ENCODE measurements around the gene CEP112.

The CEP112 gene

DNA sequence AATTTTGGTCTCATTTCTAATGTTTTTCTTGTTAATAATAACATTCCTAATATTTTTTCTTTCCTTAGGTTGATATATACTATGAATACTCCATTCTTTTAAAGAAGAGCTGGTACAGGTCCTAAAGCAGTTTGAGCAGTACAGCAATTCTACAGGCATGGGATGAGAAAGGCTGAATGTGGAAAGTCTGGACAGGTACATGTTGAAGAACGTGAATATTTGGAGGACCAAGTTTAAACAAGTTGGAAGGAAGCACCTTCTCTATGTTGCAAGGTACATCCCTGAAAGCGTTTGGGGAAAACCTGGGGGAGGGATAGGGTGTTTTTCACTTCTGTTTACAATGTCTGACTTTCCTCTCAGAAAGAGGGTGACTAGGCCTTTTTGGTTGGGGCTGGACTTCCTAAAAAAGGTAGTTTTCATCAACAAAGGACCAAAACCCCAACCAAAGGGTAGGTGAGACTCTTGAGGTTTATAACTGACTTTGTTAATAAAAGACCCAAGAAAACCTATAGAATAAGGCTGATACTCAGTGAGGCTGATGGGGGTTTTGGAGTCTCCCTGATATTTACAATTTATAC lies 534.6 kb downstream of the CEP112 start:
- H3K27me3 ChIP-seq (ENCODE audit: control insufficient read depth, insufficient read depth, low read length), result no peaks in the 10 kb centered on the region
- no peak overlapping the region for H3K27ac ChIP-seq (ENCODE audit: low read depth, low read length)
- 0 out of 2 replicates have a peak, but pooled peaks cover 4% of the 10 kb centered on the region for H3K4me1 ChIP-seq (ENCODE audit: control insufficient read depth, insufficient read depth, low read length)
- no peak overlapping the region for H3K9ac ChIP-seq (ENCODE audit: low read depth, low read length)
- H3K9me3 ChIP-seq (ENCODE audit: control insufficient read depth, insufficient read depth, low read length), result no peaks in the 10 kb centered on the region
- no peak overlapping the region for H3K4me3 ChIP-seq (ENCODE audit: low read depth, low read length)
- no peaks in the 10 kb centered on the region for H3K36me3 ChIP-seq (ENCODE audit: control insufficient read depth, insufficient read depth, low read length)

- Histone ChIP-seq H3K4me1 (ENCODE audit: control insufficient read depth, insufficient read depth, low read length) (0 out of 2 replicates have a peak, but pooled peaks cover 4% of the 10 kb centered on the region), H3K36me3 (ENCODE audit: control insufficient read depth, insufficient read depth, low read length) (no peaks in the 10 kb centered on the region), H3K4me3 (ENCODE audit: low read depth, low read length) (no peak overlapping the region), H3K9me3 (ENCODE audit: control insufficient read depth, insufficient read depth, low read length) (no peaks in the 10 kb centered on the region), H3K9ac (ENCODE audit: low read depth, low read length) (no peak overlapping the region), H3K27me3 (ENCODE audit: control insufficient read depth, insufficient read depth, low read length) (no peaks in the 10 kb centered on the region), H3K27ac (ENCODE audit: low read depth, low read length) (no peak overlapping the region)
These were observed 535.3 kb downstream of the CEP112 start for GRCh38 chr17:65656390-65657250.

- Histone ChIP-seq H3K9ac (ENCODE audit: low read depth, low read length) (no peak overlapping the region), H3K27ac (ENCODE audit: low read depth, low read length) (no peak overlapping the region), H3K4me1 (ENCODE audit: control insufficient read depth, insufficient read depth, low read length) (0 out of 2 replicates have a peak, but pooled peaks cover 4% of the 10 kb centered on the region), H3K27me3 (ENCODE audit: control insufficient read depth, insufficient read depth, low read length) (no peaks in the 10 kb centered on the region), H3K36me3 (ENCODE audit: control insufficient read depth, insufficient read depth, low read length) (no peaks in the 10 kb centered on the region), H3K4me3 (ENCODE audit: low read depth, low read length) (no peak overlapping the region), H3K9me3 (ENCODE audit: control insufficient read depth, insufficient read depth, low read length) (no peaks in the 10 kb centered on the region)
These were observed 536.2 kb downstream of the CEP112 start for GRCh38 chr17:65655706-65656105.

- Histone ChIP-seq H3K36me3 (ENCODE audit: control insufficient read depth, insufficient read depth, low read length) (no peaks in the 10 kb centered on the region), H3K4me3 (ENCODE audit: low read depth, low read length) (no peak overlapping the region), H3K27me3 (ENCODE audit: control insufficient read depth, insufficient read depth, low read length) (no peaks in the 10 kb centered on the region), H3K9me3 (ENCODE audit: control insufficient read depth, insufficient read depth, low read length) (0 out of 2 replicates have a peak, but pooled peaks cover 12% of the 10 kb centered on the region), H3K4me1 (ENCODE audit: control insufficient read depth, insufficient read depth, low read length) (no peaks in the 10 kb centered on the region), H3K27ac (ENCODE audit: low read depth, low read length) (no peak overlapping the region), H3K9ac (ENCODE audit: low read depth, low read length) (no peak overlapping the region)
These were observed 547.4 kb downstream of the CEP112 start for GRCh38 chr17:65644545-65644944.

DNA sequence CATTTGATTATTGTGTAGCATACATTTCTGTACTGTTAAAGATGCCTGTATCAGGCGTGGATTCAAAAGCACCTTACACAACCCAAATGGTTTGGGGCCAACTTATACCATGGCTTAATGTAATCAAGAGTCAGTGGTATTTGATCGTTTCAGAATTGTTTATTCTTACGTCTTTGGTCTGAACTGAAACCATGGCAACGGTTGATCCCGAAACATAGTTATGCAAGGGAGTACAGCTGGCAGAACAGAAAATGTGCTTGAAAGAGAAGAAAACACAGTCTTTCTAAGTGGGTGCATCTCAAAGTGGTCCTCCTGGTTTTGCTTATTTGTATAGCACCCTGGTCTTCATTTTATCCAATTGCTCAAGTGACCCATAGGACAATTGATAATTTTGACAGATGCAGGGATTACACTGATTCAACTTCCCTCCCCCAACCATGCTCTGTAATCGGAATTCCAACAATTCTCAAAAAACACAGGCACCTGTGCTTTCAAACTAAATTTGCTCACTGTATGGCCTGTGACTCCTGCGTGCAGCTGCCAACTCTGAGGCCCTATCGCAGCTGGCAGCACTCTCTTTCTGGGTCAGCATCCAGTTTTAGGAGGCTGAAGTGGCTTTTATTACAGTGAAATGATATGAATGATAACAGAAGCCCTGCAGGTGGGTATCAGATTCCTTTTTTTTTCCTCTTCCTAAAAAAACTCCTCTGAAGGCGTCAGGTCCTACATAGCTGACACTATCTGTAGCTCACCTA lies 553.5 kb downstream of the CEP112 start:
- no peak overlapping the region for H3K27ac ChIP-seq (ENCODE audit: low read depth, low read length)
- no peak overlapping the region for H3K4me3 ChIP-seq (ENCODE audit: low read depth, low read length)
- H3K9ac ChIP-seq (ENCODE audit: low read depth, low read length), result no peak overlapping the region
- H3K4me1 ChIP-seq (ENCODE audit: control insufficient read depth, insufficient read depth, low read length), result peaks cover 7% of the 10 kb centered on the region
- no peaks in the 10 kb centered on the region for H3K27me3 ChIP-seq (ENCODE audit: control insufficient read depth, insufficient read depth, low read length)
- H3K36me3 ChIP-seq (ENCODE audit: control insufficient read depth, insufficient read depth, low read length), result no peaks in the 10 kb centered on the region
- 0 out of 2 replicates have a peak, but pooled peaks cover 4% of the 10 kb centered on the region for H3K9me3 ChIP-seq (ENCODE audit: control insufficient read depth, insufficient read depth, low read length)

DNA sequence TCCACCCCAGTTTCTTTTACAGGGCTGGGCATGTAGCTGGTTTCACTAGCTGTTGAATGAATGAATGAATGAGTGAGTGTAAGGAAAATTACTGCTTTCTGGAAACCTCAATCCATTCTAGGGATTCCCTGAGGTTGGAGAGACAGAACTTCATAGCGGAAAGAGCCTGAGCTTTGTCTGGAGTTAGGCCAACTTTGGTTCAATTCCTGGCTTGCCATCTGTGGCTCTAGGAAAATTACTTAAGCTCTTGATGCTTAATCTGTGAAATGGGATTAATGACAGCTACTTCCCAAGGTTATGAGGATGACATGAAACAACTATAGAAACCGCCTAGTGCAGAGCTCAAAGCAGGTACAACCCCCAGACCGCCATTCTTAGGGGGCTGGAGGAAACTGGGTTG lies 554.1 kb downstream of the CEP112 start:
- 0 out of 2 replicates have a peak, but pooled peaks cover 4% of the 10 kb centered on the region for H3K9me3 ChIP-seq (ENCODE audit: control insufficient read depth, insufficient read depth, low read length)
- H3K4me3 ChIP-seq (ENCODE audit: low read depth, low read length), result no peak overlapping the region
- no peak overlapping the region for H3K9ac ChIP-seq (ENCODE audit: low read depth, low read length)
- H3K27me3 ChIP-seq (ENCODE audit: control insufficient read depth, insufficient read depth, low read length), result no peaks in the 10 kb centered on the region
- H3K4me1 ChIP-seq (ENCODE audit: control insufficient read depth, insufficient read depth, low read length), result peaks cover 7% of the 10 kb centered on the region
- H3K27ac ChIP-seq (ENCODE audit: low read depth, low read length), result no peak overlapping the region
- H3K36me3 ChIP-seq (ENCODE audit: control insufficient read depth, insufficient read depth, low read length), result no peaks in the 10 kb centered on the region

DNA sequence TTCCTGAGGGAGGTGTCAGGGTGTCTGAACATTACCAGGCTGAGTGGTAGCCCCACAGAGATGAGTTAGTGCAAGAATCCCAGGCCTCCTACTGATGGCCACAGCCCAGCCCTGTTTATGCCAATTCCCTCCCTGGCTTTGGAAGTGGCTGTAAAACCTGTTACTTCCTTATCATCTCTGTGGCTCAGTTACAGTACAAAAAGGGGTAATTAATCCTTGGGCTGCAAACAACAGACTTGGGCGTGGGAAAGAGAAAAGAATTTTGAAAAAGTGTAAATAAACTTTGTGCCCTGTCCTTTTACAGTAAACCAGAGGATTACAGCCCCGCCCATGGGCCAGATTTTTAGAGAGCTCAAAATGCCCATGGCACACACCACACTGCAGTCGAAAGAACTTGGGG lies 557.4 kb downstream of the CEP112 start:
- Histone ChIP-seq H3K4me3 (ENCODE audit: low read depth, low read length) (no peak overlapping the region), H3K27me3 (ENCODE audit: control insufficient read depth, insufficient read depth, low read length) (no peaks in the 10 kb centered on the region), H3K9me3 (ENCODE audit: control insufficient read depth, insufficient read depth, low read length) (no peaks in the 10 kb centered on the region), H3K27ac (ENCODE audit: low read depth, low read length) (no peak overlapping the region), H3K4me1 (ENCODE audit: control insufficient read depth, insufficient read depth, low read length) (peaks cover 7% of the 10 kb centered on the region), H3K9ac (ENCODE audit: low read depth, low read length) (no peak overlapping the region), H3K36me3 (ENCODE audit: control insufficient read depth, insufficient read depth, low read length) (no peaks in the 10 kb centered on the region)

- Histone ChIP-seq H3K9ac (ENCODE audit: low read depth, low read length) (no peak overlapping the region), H3K27ac (ENCODE audit: low read depth, low read length) (no peak overlapping the region)
These were observed 557.9 kb downstream of the CEP112 start for GRCh38 chr17:65633988-65634387.

GRCh38 chr17:65633146-65633881 lies 558.6 kb downstream of the CEP112 start:
- H3K9ac ChIP-seq (ENCODE audit: low read depth, low read length), result no peak overlapping the region
- H3K4me3 ChIP-seq (ENCODE audit: low read depth, low read length), result no peak overlapping the region
- no peaks in the 10 kb centered on the region for H3K36me3 ChIP-seq (ENCODE audit: control insufficient read depth, insufficient read depth, low read length)
- no peaks in the 10 kb centered on the region for H3K27me3 ChIP-seq (ENCODE audit: control insufficient read depth, insufficient read depth, low read length)
- H3K4me1 ChIP-seq (ENCODE audit: control insufficient read depth, insufficient read depth, low read length), result peaks cover 4% of the 10 kb centered on the region
- H3K9me3 ChIP-seq (ENCODE audit: control insufficient read depth, insufficient read depth, low read length), result no peaks in the 10 kb centered on the region
- no peak overlapping the region for H3K27ac ChIP-seq (ENCODE audit: low read depth, low read length)

More at GRCh38 chr17:65633988-65634387, 557.9 kb downstream of the CEP112 start:
- Histone ChIP-seq H3K4me3 (ENCODE audit: low read depth, low read length) (no peak overlapping the region), H3K36me3 (ENCODE audit: control insufficient read depth, insufficient read depth, low read length) (no peaks in the 10 kb centered on the region), H3K4me1 (ENCODE audit: control insufficient read depth, insufficient read depth, low read length) (peaks cover 7% of the 10 kb centered on the region), H3K9me3 (ENCODE audit: control insufficient read depth, insufficient read depth, low read length) (no peaks in the 10 kb centered on the region), H3K27me3 (ENCODE audit: control insufficient read depth, insufficient read depth, low read length) (no peaks in the 10 kb centered on the region)

DNA sequence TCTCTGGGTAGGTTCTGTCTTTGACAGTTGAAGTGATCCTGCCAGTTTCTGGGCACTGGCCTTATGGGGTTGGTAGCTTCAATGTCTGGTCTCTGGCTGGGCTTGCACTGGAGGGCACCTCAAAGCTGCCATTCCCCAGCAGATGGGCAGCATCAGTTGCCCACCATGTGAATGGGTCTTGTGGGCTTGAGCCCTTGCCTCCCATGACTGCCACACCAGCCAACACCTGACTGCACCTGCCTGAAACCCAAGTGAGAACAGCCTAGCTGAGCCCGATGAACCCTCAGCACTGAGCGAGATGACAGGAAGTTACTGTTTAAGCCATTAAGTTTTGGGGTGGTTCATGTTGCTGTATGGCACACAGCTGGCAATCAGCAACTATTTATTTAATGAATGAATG lies 561.4 kb downstream of the CEP112 start:
- Histone ChIP-seq H3K27ac (ENCODE audit: low read depth, low read length) (no peak overlapping the region), H3K27me3 (ENCODE audit: control insufficient read depth, insufficient read depth, low read length) (no peaks in the 10 kb centered on the region), H3K4me1 (ENCODE audit: control insufficient read depth, insufficient read depth, low read length) (peaks cover 5% of the 10 kb centered on the region; the same call in 1 of the 2 replicates), H3K9ac (ENCODE audit: low read depth, low read length) (no peak overlapping the region), H3K9me3 (ENCODE audit: control insufficient read depth, insufficient read depth, low read length) (no peaks in the 10 kb centered on the region), H3K4me3 (ENCODE audit: low read depth, low read length) (no peak overlapping the region), H3K36me3 (ENCODE audit: control insufficient read depth, insufficient read depth, low read length) (no peaks in the 10 kb centered on the region)

All from HUES48 (cell line).